A549 treated with DMSO at 1 μM for 4 hours (cell line): ENCODE results near the gene PSORS1C2. TPM values are rescaled to one million over a fixed set of nuclear protein-coding genes. Genes with fewer than 3 reads are reported as not detected.

Experiments
- total RNA-seq: library from RNA; stranded (reverse); fragments of 200-300 nt; extraction: Qiagen RNA extraction; gene quantifications from 5 replicates; pipeline ENCODE4 v1.2.3, GENCODE V29; 2022; ENCODE audit warnings: low read depth

PSORS1C2 gene
- not detected in 5 replicates for total RNA-seq

GRCh38 chr6:31138982-31139381 is at the start of gene PSORS1C2:
Gene PSORS1C2, minus strand, starts transcription at chr6:31139066. Its CDS starts 40 bp downstream, at chr6:31139026.

GRCh38 chr6:31170600-31170881 is 31.7 kb upstream of the PSORS1C2 start, which contains the start of gene POU5F1:
Gene POU5F1, minus strand, starts transcription at chr6:31170682. Its CDS starts 62 bp downstream, at chr6:31170620.

DNA sequence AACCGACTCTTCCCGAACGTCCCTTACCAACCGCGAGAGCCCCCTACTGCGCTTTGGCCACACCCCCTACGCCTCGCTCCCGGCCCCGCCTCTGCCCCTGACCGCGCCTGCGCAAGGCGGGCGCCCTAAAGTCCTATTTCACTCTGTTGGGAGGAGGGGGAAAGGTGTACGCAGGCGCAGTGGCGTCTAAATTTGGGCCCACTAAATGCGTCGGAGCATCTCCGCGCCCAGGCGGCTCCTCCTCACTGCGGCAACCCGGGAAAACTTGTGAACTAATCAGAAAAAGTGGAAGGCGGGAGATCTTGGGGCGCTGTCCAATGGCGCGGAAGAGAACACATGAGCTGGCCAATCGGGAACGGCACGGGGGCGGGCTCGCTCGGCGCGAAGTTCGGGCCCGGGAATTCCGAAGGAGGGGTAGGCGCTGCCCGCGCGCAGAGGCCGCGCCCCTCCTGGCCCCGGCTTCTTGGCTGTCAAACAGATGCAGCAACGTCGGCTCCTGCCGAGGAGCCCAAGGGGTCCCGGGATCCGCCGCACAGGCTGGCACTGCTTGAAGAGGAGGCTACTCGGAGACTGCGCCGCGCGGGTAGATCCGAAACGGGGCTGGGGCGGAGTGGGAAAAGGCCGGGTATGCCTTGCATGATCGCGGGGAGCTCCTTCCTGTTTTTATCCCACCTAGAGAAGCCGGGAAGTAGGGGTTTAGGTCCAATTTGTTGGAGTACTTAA is 19.4 kb upstream of the PSORS1C2 start, which contains the start of gene TCF19:
TCF19 (plus strand) TSS at position 450 of the 723 bp plus-strand sequence. CDS start 881 bp downstream, outside the sequence.

DNA sequence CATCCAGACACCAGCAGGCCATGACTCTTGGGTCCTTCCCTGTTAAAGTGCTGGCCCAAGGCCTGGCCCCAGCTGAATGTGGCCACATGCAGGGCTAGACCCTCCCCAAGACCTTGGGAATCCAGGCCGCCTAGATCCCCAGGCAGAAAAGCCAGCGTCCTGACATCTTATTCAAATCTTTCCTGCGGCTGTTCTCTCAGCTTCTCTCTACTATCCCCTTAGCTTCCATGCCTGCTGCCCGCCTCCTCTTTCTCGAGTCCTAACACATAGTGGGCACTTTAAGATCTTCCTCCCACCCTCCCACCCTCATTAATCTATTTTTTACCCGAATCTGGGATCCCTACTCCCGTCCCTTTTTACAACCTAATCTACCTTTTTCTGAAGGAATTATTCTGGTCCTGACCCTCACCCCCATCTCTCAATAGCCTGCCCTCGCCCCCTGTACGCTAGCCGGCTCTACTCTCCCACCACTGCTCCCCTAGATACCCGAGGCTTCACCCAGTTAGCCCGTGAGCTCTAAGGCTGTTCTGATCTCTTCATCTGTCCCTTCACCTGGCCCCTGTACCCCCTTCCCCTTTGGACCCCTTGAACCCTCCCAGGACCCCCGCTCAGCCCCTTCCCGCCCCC is 18.8 kb upstream of the PSORS1C2 start, which contains the start of gene CCHCR1:
CCHCR1 (minus strand) TSS at position 290 of the 627 bp plus-strand sequence; CDS start at position 88, 202 bp downstream.

DNA sequence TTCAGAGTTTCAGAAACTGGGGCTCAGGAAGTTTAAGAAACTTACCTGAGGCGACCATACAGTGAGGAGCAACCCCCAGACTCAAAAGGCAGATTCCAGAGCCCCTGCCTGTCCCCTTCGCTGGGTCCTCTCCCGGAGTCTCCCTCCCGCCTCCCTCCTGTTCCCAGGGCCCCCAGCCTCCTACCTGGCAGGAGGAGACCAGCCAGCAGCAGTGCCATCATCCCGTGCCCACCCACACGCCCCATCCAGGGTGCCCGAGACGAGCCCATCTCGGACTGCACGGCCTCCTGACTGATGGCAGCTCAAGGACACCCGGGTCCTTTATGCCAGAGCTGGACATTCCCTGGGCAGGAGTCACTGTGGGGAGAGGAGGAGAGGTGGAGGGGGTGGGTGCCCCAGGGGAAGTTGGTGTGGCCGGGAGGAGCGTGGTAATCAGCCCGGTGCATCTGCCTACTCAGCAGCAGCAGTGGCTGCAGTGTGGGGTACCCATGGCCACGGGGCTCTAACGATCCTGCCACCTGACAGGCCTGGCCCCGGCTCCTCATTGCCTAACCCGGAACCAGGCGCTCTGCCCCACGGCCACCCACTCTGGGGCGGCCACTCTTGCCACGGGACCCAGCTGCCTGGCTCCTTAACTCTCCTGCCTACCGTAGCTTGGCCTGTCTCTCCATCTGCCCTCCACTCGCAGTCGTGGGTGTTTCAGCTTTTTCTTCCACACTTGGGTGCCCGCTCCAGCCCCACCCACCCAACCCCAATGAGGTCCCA is 18.5 kb downstream of the PSORS1C2 start, which contains the start of gene CDSN:
CDSN (minus strand) TSS at position 296 of the 765 bp plus-strand sequence; CDS start at position 269, 27 bp downstream.

GRCh38 chr6:31114541-31114878 is 24.4 kb downstream of the PSORS1C2 start, which contains the start of gene PSORS1C1:
Gene PSORS1C1, plus strand, starts transcription at chr6:31114800. Its CDS starts 14,833 bp downstream, at chr6:31129633.

DNA sequence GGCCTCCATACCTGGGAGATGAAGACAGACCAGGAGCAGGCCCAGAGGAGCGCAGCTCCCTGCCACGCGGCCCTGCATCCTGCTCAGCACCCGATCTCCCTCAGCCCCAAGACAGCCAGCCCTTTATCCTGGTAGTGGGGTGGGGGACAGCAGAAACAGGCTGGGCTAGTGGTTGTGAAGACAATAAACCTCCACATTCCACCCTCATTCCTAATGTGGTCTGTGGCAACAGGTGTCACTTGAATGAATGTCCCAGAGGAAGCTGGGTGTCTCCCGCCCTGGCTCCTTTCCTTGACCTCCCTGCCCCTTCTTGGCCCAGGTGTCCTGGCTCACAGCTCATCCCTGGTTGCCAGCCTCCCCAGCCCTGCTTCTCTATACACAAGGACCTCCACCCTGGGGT is 26.4 kb downstream of the PSORS1C2 start, which contains the start of gene C6orf15:
C6orf15 (minus strand) TSS at position 98 of the 400 bp plus-strand sequence; CDS start at position 78, 20 bp downstream.

Other genes with a start within 250 kb of the PSORS1C2 start
- gene GTF2H4, start 230.9 kb downstream of the PSORS1C2 start, total RNA-seq, result 17.6 to 20.8 TPM (median 18.6 TPM) in 5 replicates
- 10.3 to 14.0 TPM (median 12.2 TPM) in 5 replicates for gene VARS2, start 224.8 kb downstream of the PSORS1C2 start, total RNA-seq
- gene SFTA2, start 206.9 kb downstream of the PSORS1C2 start, total RNA-seq, result not detected in 5 replicates
- 0.02 to 0.05 TPM (median 0.03 TPM) in 3 of 5 replicates, not detected in the others for gene MUCL3, start 198.1 kb downstream of the PSORS1C2 start, total RNA-seq
- not detected in 5 replicates for gene MUC21, start 155.3 kb downstream of the PSORS1C2 start, total RNA-seq
- gene MUC22, start 128.6 kb downstream of the PSORS1C2 start, total RNA-seq, result 0.01 to 0.02 TPM (median 0.02 TPM) in 3 of 5 replicates, not detected in the others
- not detected in 5 replicates for gene C6orf15, start 26.5 kb downstream of the PSORS1C2 start, total RNA-seq
- gene PSORS1C1, start 24.3 kb downstream of the PSORS1C2 start, total RNA-seq, result 3.1 to 5.8 TPM (median 5.5 TPM) in 5 replicates
- not detected in 5 replicates for gene CDSN, start 18.6 kb downstream of the PSORS1C2 start, total RNA-seq
- gene CCHCR1, start 18.7 kb upstream of the PSORS1C2 start, total RNA-seq, result 5.7 to 8.3 TPM (median 6.8 TPM) in 5 replicates
- 13.2 to 16.2 TPM (median 14.4 TPM) in 5 replicates for gene TCF19, start 19.5 kb upstream of the PSORS1C2 start, total RNA-seq
- 2.5 to 4.6 TPM (median 3.8 TPM) in 5 replicates for gene POU5F1, start 31.6 kb upstream of the PSORS1C2 start, total RNA-seq
- gene HLA-C, start 133.0 kb upstream of the PSORS1C2 start, total RNA-seq, result 46.3 to 54.1 TPM (median 48.3 TPM) in 5 replicates
- 22.4 to 31.2 TPM (median 26.4 TPM) in 5 replicates for gene HLA-B, start 218.1 kb upstream of the PSORS1C2 start, total RNA-seq